ENCODE results near the gene FAM124A. TPM values are rescaled to one million over a fixed set of nuclear protein-coding genes. Genes with fewer than 3 reads are reported as not detected.
A peak's percentile ranks its signal among the peaks of the same experiment; 100 is the strongest.

Gene FAM124A
- total RNA-seq, 4 donors from 2014 or later, result 0.35 to 3.2 (median 1.5) TPM

GRCh38 chr13:51243227-51243626 lies 21.0 kb downstream of the FAM124A start:
- Histone ChIP-seq H3K9me3 (no peaks in the 10 kb centered on the region), H3K4me3 (no peak overlapping the region), H3K4me1 (no peaks in the 10 kb centered on the region), H3K36me3 (no peaks in the 10 kb centered on the region), H3K27me3 (no peaks in the 10 kb centered on the region), H3K27ac (no peak overlapping the region)
- DNase-seq, result no peak
- no peak for TF ChIP-seq CTCF (IDR thresholded peaks at IDR 0.05)
- TF ChIP-seq POLR2A (IDR thresholded peaks at IDR 0.05), result no peak

- H3K4me3 ChIP-seq, result no peak overlapping the region
- H3K27me3 ChIP-seq, result no peaks in the 10 kb centered on the region
- H3K4me1 ChIP-seq, result no peaks in the 10 kb centered on the region
- H3K27ac ChIP-seq, result no peak overlapping the region
- TF ChIP-seq POLR2A (IDR thresholded peaks at IDR 0.05), result no peak
- no peak for TF ChIP-seq CTCF (IDR thresholded peaks at IDR 0.05)
- H3K9me3 ChIP-seq, result no peaks in the 10 kb centered on the region
- DNase-seq, result no peak
- H3K36me3 ChIP-seq, result no peaks in the 10 kb centered on the region
Observed at GRCh38 chr13:51243832-51244231, 21.6 kb downstream of the FAM124A start.

- no peaks in the 10 kb centered on the region for H3K36me3 ChIP-seq
- no peaks in the 10 kb centered on the region for H3K27me3 ChIP-seq
- H3K27ac ChIP-seq, result no peak overlapping the region
- TF ChIP-seq POLR2A (IDR thresholded peaks at IDR 0.05) (no peak), CTCF (IDR thresholded peaks at IDR 0.05) (no peak)
- DNase-seq, result no peak
- H3K9me3 ChIP-seq, result no peaks in the 10 kb centered on the region
- no peak overlapping the region for H3K4me3 ChIP-seq
- H3K4me1 ChIP-seq, result no peaks in the 10 kb centered on the region
Observed at GRCh38 chr13:51244637-51245405, 22.6 kb downstream of the FAM124A start.

GRCh38 chr13:51245583-51245982 lies 23.4 kb downstream of the FAM124A start:
- H3K4me1 ChIP-seq, result no peaks in the 10 kb centered on the region
- DNase-seq, result no peak
- H3K27ac ChIP-seq, result no peak overlapping the region
- H3K36me3 ChIP-seq, result no peaks in the 10 kb centered on the region
- TF ChIP-seq CTCF (IDR thresholded peaks at IDR 0.05) (no peak), POLR2A (IDR thresholded peaks at IDR 0.05) (no peak)
- H3K4me3 ChIP-seq, result no peak overlapping the region
- H3K27me3 ChIP-seq, result no peaks in the 10 kb centered on the region
- no peaks in the 10 kb centered on the region for H3K9me3 ChIP-seq

GRCh38 chr13:51246025-51246417 lies 23.8 kb downstream of the FAM124A start:
- Histone ChIP-seq H3K4me3 (no peak overlapping the region), H3K27me3 (no peaks in the 10 kb centered on the region), H3K27ac (peak overlapping the region in 1 of 4 donors; percentile 42), H3K4me1 (no peaks in the 10 kb centered on the region), H3K9me3 (no peaks in the 10 kb centered on the region), H3K36me3 (no peaks in the 10 kb centered on the region)
- no peak for DNase-seq
- TF ChIP-seq CTCF (IDR thresholded peaks at IDR 0.05) (no peak), POLR2A (IDR thresholded peaks at IDR 0.05) (no peak)
